SU-DHL-6 (cell line): Measurements from ENCODE around the gene FMO5.
"Not testable (repeated sequence)": the region's sequence is repeated elsewhere in the genome, so short reads cannot be mapped to it uniquely, and the experiment has no call there.

Experiments used
- H2AFZ ChIP-seq: fragments of 200-600 bp; sonication (generic); 2 replicates; pipeline ENCODE4 v1.6.1; 2014; ENCODE audit warnings: low read depth, mild to moderate bottlenecking, moderate library complexity, mixed read lengths, antibody characterized with exemption, low read length; ENCODE audit not compliant: severe bottlenecking
- H3F3A ChIP-seq: fragments of 200-600 bp; shearing (Covaris generic); 2 replicates; pipeline ENCODE4 v1.6.0; 2016; ENCODE audit warnings: antibody characterized with exemption, mild to moderate bottlenecking; ENCODE audit not compliant: insufficient read depth
- H3K27ac ChIP-seq: fragments of 200-600 bp; sonication (generic); 2 replicates; pipeline ENCODE4 v1.5.1; 2016; ENCODE audit warnings: low read depth, mild to moderate bottlenecking, low read length, moderate library complexity, mixed read lengths
- H3K27me3 ChIP-seq: fragments of 200-600 bp; sonication (generic), shearing (Covaris generic); 2 replicates; pipeline ENCODE4 v1.6.0; 2014; ENCODE audit warnings: mild to moderate bottlenecking, low read length
- H3K36me3 ChIP-seq: fragments of 200-600 bp; sonication (generic); 2 replicates; pipeline ENCODE4 v1.6.1; 2014; ENCODE audit warnings: mild to moderate bottlenecking, low read length, mixed read lengths
- H3K4me2 ChIP-seq: fragments of 300-600, 200-600 bp; shearing (Covaris generic), sonication (generic); 2 replicates; pipeline ENCODE4 v1.6.0; 2014; ENCODE audit warnings: low read length, low read depth, mild to moderate bottlenecking; ENCODE audit not compliant: poor library complexity, severe bottlenecking
- H3K4me3 ChIP-seq: fragments of 200-600 bp; sonication (generic); 2 replicates; pipeline ENCODE4 v1.5.1; 2014; ENCODE audit warnings: antibody characterized with exemption, low read length, mild to moderate bottlenecking, mixed read lengths; ENCODE audit not compliant: insufficient read depth, poor library complexity, severe bottlenecking
- H3K79me2 ChIP-seq: fragments of 200-600 bp; sonication (generic); 2 replicates; pipeline ENCODE4 v1.6.1; 2014; ENCODE audit warnings: mild to moderate bottlenecking, low read length, moderate library complexity; ENCODE audit not compliant: insufficient read depth
- H3K9ac ChIP-seq: fragments of 200-600 bp; sonication (generic); 2 replicates; pipeline ENCODE4 v1.7.0; 2014; ENCODE audit warnings: mild to moderate bottlenecking, low read length
- H3K9me2 ChIP-seq: fragments of 200-600 bp; sonication (generic); replicated peaks from 2 replicates; pipeline ENCODE4 v1.6.1; 2014; ENCODE audit warnings: low read length; ENCODE audit not compliant: insufficient read depth
- H3K9me3 ChIP-seq: fragments of 200-600 bp; sonication (generic); 2 replicates; pipeline ENCODE4 v1.6.1; 2014; ENCODE audit warnings: low read length, mixed read lengths; ENCODE audit not compliant: insufficient read depth
- H4K20me1 ChIP-seq: fragments of 200-600 bp; sonication (generic); 2 replicates; pipeline ENCODE4 v1.6.1; 2014; ENCODE audit warnings: low read depth, mild to moderate bottlenecking, antibody characterized with exemption, low read length, moderate library complexity, mixed read lengths
- CTCF ChIP-seq: fragments of 200-600 bp; sonication (generic); IDR thresholded peaks from one replicate; pipeline ENCODE4 v1.5.1; 2017; ENCODE audit warnings: antibody characterized with exemption, mild to moderate bottlenecking, low read length, moderate library complexity; ENCODE audit not compliant: insufficient read depth, poor library complexity, severe bottlenecking
- EZH2phosphoT487 ChIP-seq: fragments of 200-600 bp; sonication (generic), shearing (Covaris generic); conservative IDR thresholded peaks from 2 replicates; pipeline ENCODE4 v1.6.1; 2018; ENCODE audit warnings: mild to moderate bottlenecking, antibody characterized with exemption, low read length, moderate library complexity, mixed read lengths

FMO5 gene

GRCh38 chr1:147243228-147243685 is 18.1 kb upstream of the FMO5 start:
- Histone ChIP-seq H3K4me3 (peak overlapping the region; percentile 92), H3K9me3 (no peaks in the 10 kb centered on the region), H3K27me3 (no peaks in the 10 kb centered on the region), H3K36me3 (0 out of 2 replicates have a peak, but pooled peaks cover 4% of the 10 kb centered on the region), H3K4me2 (peak overlapping the region; percentile 77), H3K79me2 (peaks cover 55% of the 10 kb centered on the region), H4K20me1 (peaks cover 20% of the 10 kb centered on the region), H3K27ac (peak overlapping the region; percentile 76), H3F3A (no peaks in the 10 kb centered on the region), H3K9ac (peak overlapping the region; percentile 97), H2AFZ (peak overlapping the region; percentile 91), H3K9me2 (no peaks in the 10 kb centered on the region)
- TF ChIP-seq CTCF (no peak), EZH2phosphoT487 (no peak)

GRCh38 chr1:147242449-147243227 is 17.5 kb upstream of the FMO5 start, which contains the start of gene CHD1L:
CHD1L (plus strand) TSS chr1:147242684; CDS start chr1:147242704, 20 bp downstream.
- Histone ChIP-seq H3F3A (no peaks in the 10 kb centered on the region), H3K9me2 (no peaks in the 10 kb centered on the region), H2AFZ (peak within 1 kb of the TSS; percentile 91), H3K4me2 (peak within 1 kb of the TSS; percentile 77), H3K27me3 (no peaks in the 10 kb centered on the region), H3K36me3 (0 out of 2 replicates have a peak, but pooled peaks cover 4% of the 10 kb centered on the region), H3K9me3 (no peaks in the 10 kb centered on the region), H3K79me2 (peaks cover 48% of the 10 kb centered on the region), H3K4me3 (peak within 1 kb of the TSS; percentile 92), H4K20me1 (peaks cover 20% of the 10 kb centered on the region), H3K27ac (peak within 1 kb of the TSS; percentile 76), H3K9ac (peak within 1 kb of the TSS; percentile 97)
- TF ChIP-seq CTCF (peak; percentile 65), EZH2phosphoT487 (no peak)

GRCh38 chr1:147241934-147242448 is 16.9 kb upstream of the FMO5 start:
- TF ChIP-seq EZH2phosphoT487 (no peak), CTCF (no peak)
- H3K27ac ChIP-seq: no peak overlapping the region
- no peaks in the 10 kb centered on the region for H3K27me3 ChIP-seq
- H4K20me1 ChIP-seq: peaks cover 20% of the 10 kb centered on the region
- peak overlapping the region; percentile 51 for H3K4me2 ChIP-seq
- 0 out of 2 replicates have a peak, but pooled peaks cover 4% of the 10 kb centered on the region for H3K36me3 ChIP-seq
- H3K4me3 ChIP-seq: no peak overlapping the region
- H3K9ac ChIP-seq: peak overlapping the region; percentile 97
- peak overlapping the region; percentile 73 for H2AFZ ChIP-seq
- no peaks in the 10 kb centered on the region for H3F3A ChIP-seq
- peaks cover 2% of the 10 kb centered on the region; the same call in 1 of the 2 replicates for H3K9me3 ChIP-seq
- H3K79me2 ChIP-seq: peaks cover 42% of the 10 kb centered on the region
- H3K9me2 ChIP-seq: no peaks in the 10 kb centered on the region

GRCh38 chr1:147240131-147240721 is 15.1 kb upstream of the FMO5 start:
- H3K36me3 ChIP-seq, H3K9ac ChIP-seq, H3K27ac ChIP-seq, H3F3A ChIP-seq, H3K4me3 ChIP-seq, H3K9me2 ChIP-seq, H3K27me3 ChIP-seq, H3K4me2 ChIP-seq, H2AFZ ChIP-seq: not testable (repeated sequence)
- Histone ChIP-seq H3K9me3 (peaks cover 15% of the 10 kb centered on the region; the same call in 1 of the 2 replicates), H3K79me2 (peaks cover 24% of the 10 kb centered on the region), H4K20me1 (peaks cover 10% of the 10 kb centered on the region; the same call in 1 of the 2 replicates)
